Lower leg skin (tissue), 3 donors: ENCODE results near the gene IGLL5.

Experiments
- CTCF ChIP-seq, 3 donors: fragments of 450-650 bp; IDR thresholded peaks; one replicate each; pipeline ENCODE4 v1.5.1; 2016; ENCODE audit warnings: antibody characterized with exemption in 3 of 3, mild to moderate bottlenecking in 3 of 3, moderate library complexity in 2 of 3
- POLR2A ChIP-seq, 2 donors: fragments of 450-650 bp; IDR thresholded peaks; one replicate each; pipeline ENCODE4 v1.6.1; 2016 to 2017; ENCODE audit warnings: antibody characterized with exemption in 2 of 2, mild to moderate bottlenecking in 1 of 2, moderate library complexity in 1 of 2

DNA sequence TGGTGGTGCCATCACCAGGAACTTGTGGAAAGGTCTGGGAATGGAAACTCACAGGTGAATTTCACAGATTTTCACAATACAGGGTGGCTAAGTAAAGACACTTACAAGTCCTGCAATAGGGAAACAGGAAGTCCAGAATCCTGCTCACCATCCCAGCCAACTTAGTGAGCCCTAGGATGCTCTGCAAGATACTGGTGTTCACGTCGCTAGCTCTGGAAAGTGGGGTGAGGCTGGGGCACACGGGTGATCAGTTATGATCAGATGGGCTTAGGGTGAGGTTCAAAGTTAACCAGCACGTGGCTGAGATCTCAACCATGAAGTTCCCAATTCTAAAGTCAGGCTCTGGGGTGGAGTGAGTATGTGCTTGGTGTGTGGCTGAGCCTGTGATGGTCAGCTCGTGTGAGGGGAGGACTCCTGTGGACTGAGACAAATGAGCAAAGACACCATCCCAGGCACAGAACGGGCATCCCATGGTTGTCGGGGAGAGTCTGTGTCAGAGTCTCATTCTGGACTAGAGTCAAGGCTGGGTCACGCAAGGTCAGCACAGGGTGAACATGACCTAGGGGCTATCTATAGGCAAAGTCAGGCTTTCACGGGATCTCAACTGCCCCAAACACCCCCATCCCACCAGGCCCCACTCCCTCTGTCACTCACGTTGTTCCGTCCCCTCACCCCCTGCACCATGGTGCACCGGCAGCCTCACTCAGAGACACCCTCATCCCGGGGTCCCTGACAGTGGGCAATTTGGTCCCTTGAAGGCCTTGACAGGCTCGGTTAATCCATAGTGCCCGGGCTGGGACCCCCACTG is 23.9 kb downstream of the IGLL5 start:
- TF ChIP-seq CTCF (IDR thresholded peaks at IDR 0.05), result no peak
- TF ChIP-seq POLR2A (IDR thresholded peaks at IDR 0.05), result no peak
